HCT116 (cell line): ENCODE results near the gene BFSP1. TPM values are rescaled to one million over a fixed set of nuclear protein-coding genes. Genes with fewer than 3 reads are reported as not detected.
A peak's percentile ranks its signal among the peaks of the same experiment; 100 is the strongest.

ENCODE experiments used
- ATAC-seq: fragments of 200-7000 bp; cut with Tn5 transposase; 2 replicates; pipeline ENCODE4 v1.9.1; 2020; ENCODE audit warnings: mild to moderate bottlenecking, moderate library complexity
- BruUV-seq: library from RNA; stranded (reverse); fragments of 400-500 nt; replicated peaks from 2 replicates; lab custom pipeline; 2021; lab: Mats Ljungman, UMichigan
- CTCF ChIA-PET: fragments of 300-600 bp; sonication (Branson Sonifier 250); formaldehyde crosslinking; loops from one replicate; lab custom pipeline; 2021; ENCODE audit warnings: antibody characterized with exemption; lab: Charles Lee
- POLR2A ChIA-PET: fragments of 300-600, 350-600 bp; sonication (Branson Sonifier 250); formaldehyde crosslinking; loops from one replicate; lab custom pipeline; 2021; ENCODE audit warnings: antibody characterized with exemption; lab: Charles Lee
- RAD21 ChIA-PET, 2 experiments: fragments of 300-600 bp; sonication (Branson Sonifier 250); formaldehyde crosslinking; loops; one replicate each; lab custom pipeline; 2023; ENCODE audit warnings: low total read pairs in 2 of 2; ENCODE audit not compliant: uncharacterized antibody in 2 of 2, unreplicated experiment in 2 of 2, low non-redundant PET in 1 of 2; lab: Charles Lee
- DNase-seq: peaks from one replicate; pipeline ENCODE4 v3.0.0-alpha.2; 2010; ENCODE audit warnings: low read depth, low spot score
- H2AFZ ChIP-seq: fragments of 200-600 bp; shearing (Covaris generic), sonication (generic); 2 replicates; pipeline ENCODE4 v1.6.1; 2017; ENCODE audit warnings: low read depth, mixed run types, mixed read lengths, antibody characterized with exemption, low read length; ENCODE audit not compliant: poor library complexity, severe bottlenecking
- H3K27ac ChIP-seq: 2 replicates; pipeline ENCODE4 v1.5.1; 2012; ENCODE audit warnings: low read depth, low read length
- H3K27me3 ChIP-seq: fragments of 200-600 bp; sonication (generic); 2 replicates; pipeline ENCODE4 v1.6.1; 2016; ENCODE audit warnings: mixed run types, low read length, mixed read lengths; ENCODE audit not compliant: insufficient read depth
- H3K36me3 ChIP-seq, 2 experiments: fragments of 200-500 bp in 1 of 2; fragments of 200-600 bp in 1 of 2; sonication (Bioruptor generic) in 1 of 2; sonication (generic) in 1 of 2; 2 replicates each; pipeline versions ENCODE4 v1.5.1 to v1.6.1; 2014 to 2016; ENCODE audit warnings: low read length in 2 of 2, inconsistent platforms in 1 of 2, mixed read lengths in 1 of 2, mixed run types in 1 of 2; ENCODE audit not compliant: insufficient read depth in 2 of 2, control insufficient read depth in 1 of 2
- H3K4me1 ChIP-seq, 2 experiments: fragments of 200-600 bp in 1 of 2; sonication (generic) in 1 of 2; 2 replicates each; pipeline versions ENCODE4 v1.5.1 to v1.6.1; 2012 to 2017; ENCODE audit warnings: low read length in 2 of 2, inconsistent platforms in 1 of 2, mild to moderate bottlenecking in 1 of 2, mixed read lengths in 1 of 2, mixed run types in 1 of 2, moderate library complexity in 1 of 2; ENCODE audit not compliant: insufficient read depth in 2 of 2, control insufficient read depth in 1 of 2
- H3K4me2 ChIP-seq: fragments of 200-600 bp; sonication (generic); 2 replicates; pipeline ENCODE4 v1.6.1; 2017; ENCODE audit warnings: mixed run types, low read length, mixed read lengths
- H3K4me3 ChIP-seq, 2 experiments: fragments of 200-600 bp in 1 of 2; sonication (generic) in 1 of 2; replicated peaks in 1 of 2; 2 replicates each; pipeline ENCODE4 v1.5.1; 2011 to 2016; ENCODE audit warnings: low read length in 2 of 2, control low read depth in 1 of 2, low read depth in 1 of 2, mild to moderate bottlenecking in 1 of 2, mixed read lengths in 1 of 2, mixed run types in 1 of 2
- H3K79me2 ChIP-seq: fragments of 200-600 bp; sonication (generic); 2 replicates; pipeline ENCODE4 v1.6.1; 2017; ENCODE audit warnings: mild to moderate bottlenecking, mixed run types, low read length, moderate library complexity, mixed read lengths; ENCODE audit not compliant: insufficient read depth
- H3K9ac ChIP-seq: fragments of 200-600 bp; sonication (generic); 2 replicates; pipeline ENCODE4 v1.6.1; 2016; ENCODE audit warnings: low read length, mixed read lengths
- H3K9me2 ChIP-seq: fragments of 200-600 bp; sonication (generic), shearing (Covaris generic); 2 replicates; pipeline ENCODE4 v1.6.1; 2017; ENCODE audit warnings: mixed run types, mild to moderate bottlenecking, moderate library complexity; ENCODE audit not compliant: insufficient read depth
- H3K9me3 ChIP-seq, 2 experiments: fragments of 200-500 bp in 1 of 2; fragments of 200-600 bp in 1 of 2; sonication (Bioruptor generic) in 1 of 2; sonication (generic) in 1 of 2; 2 replicates each; pipeline ENCODE4 v1.6.1; 2014 to 2017; ENCODE audit warnings: low read length in 2 of 2, mixed read lengths in 2 of 2, inconsistent platforms in 1 of 2, low read depth in 1 of 2, mild to moderate bottlenecking in 1 of 2, mixed run types in 1 of 2, moderate library complexity in 1 of 2; ENCODE audit not compliant: control insufficient read depth in 1 of 2, insufficient read depth in 1 of 2
- H4K20me1 ChIP-seq: fragments of 200-600 bp; sonication (generic), shearing (Covaris generic); 2 replicates; pipeline ENCODE4 v1.6.1; 2017; ENCODE audit warnings: mixed run types, mild to moderate bottlenecking, moderate library complexity; ENCODE audit not compliant: insufficient read depth
- CBX3 ChIP-seq: IDR thresholded peaks from 2 replicates; pipeline ENCODE4 v1.6.1; 2012; ENCODE audit warnings: low read depth
- CEBPB ChIP-seq: IDR thresholded peaks from 2 replicates; pipeline ENCODE4 v1.6.1; 2012; ENCODE audit warnings: low read depth
- EGR1 ChIP-seq: IDR thresholded peaks from 2 replicates; pipeline ENCODE4 v1.6.1; 2012; ENCODE audit warnings: low read depth
- ELF1 ChIP-seq: IDR thresholded peaks from 2 replicates; pipeline ENCODE4 v1.6.1; 2012; ENCODE audit warnings: low read depth, borderline replicate concordance
- EZH2 ChIP-seq: fragments of 200-600 bp; sonication (generic); IDR thresholded peaks from 2 replicates; pipeline ENCODE4 v1.6.1; 2017; ENCODE audit warnings: antibody characterized with exemption, mixed run types
- EZH2phosphoT487 ChIP-seq: fragments of 200-600 bp; IDR thresholded peaks from 2 replicates; pipeline ENCODE4 v1.6.1; 2018; ENCODE audit warnings: antibody characterized with exemption, borderline replicate concordance
- JUND ChIP-seq: IDR thresholded peaks from 2 replicates; pipeline ENCODE4 v1.6.1; 2012
- POLR2A ChIP-seq: IDR thresholded peaks from 2 replicates; pipeline ENCODE4 v1.7.0; 2011; ENCODE audit warnings: borderline replicate concordance; ENCODE audit not compliant: insufficient read depth, insufficient read length; ENCODE audit errors: extremely low read depth
- POLR2AphosphoS5 ChIP-seq: IDR thresholded peaks from 2 replicates; pipeline ENCODE4 v1.6.1; 2011; ENCODE audit warnings: mild to moderate bottlenecking, low read depth, low read length, moderate library complexity
- RAD21 ChIP-seq: IDR thresholded peaks from 2 replicates; pipeline ENCODE4 v1.6.1; 2012; ENCODE audit warnings: low read depth, mild to moderate bottlenecking
- SP1 ChIP-seq: IDR thresholded peaks from 2 replicates; pipeline ENCODE4 v1.6.1; 2012; ENCODE audit warnings: low read depth
- SRF ChIP-seq: IDR thresholded peaks from 2 replicates; pipeline ENCODE4 v1.6.1; 2012; ENCODE audit warnings: low read depth
- TCF7L2 ChIP-seq: IDR thresholded peaks from 2 replicates; pipeline ENCODE4 v1.7.0; 2011; ENCODE audit warnings: borderline replicate concordance, inconsistent platforms; ENCODE audit not compliant: insufficient read depth, insufficient read length; ENCODE audit errors: extremely low read depth
- ZBTB33 ChIP-seq: IDR thresholded peaks from 2 replicates; pipeline ENCODE4 v1.6.1; 2011; ENCODE audit warnings: mild to moderate bottlenecking, low read length, moderate library complexity; ENCODE audit not compliant: insufficient replicate concordance; ENCODE audit errors: extremely low read depth
- ZFX ChIP-seq: fragments of 450-650 bp; IDR thresholded peaks from 2 replicates; pipeline ENCODE4 v1.6.1; 2017
- ZNF274 ChIP-seq: fragments of 200-500 bp; sonication (Bioruptor generic); IDR thresholded peaks from 2 replicates; pipeline ENCODE4 v1.6.1; 2014; ENCODE audit warnings: mild to moderate bottlenecking, low read depth, low read length, inconsistent platforms
- intact Hi-C: fragments of 100-400 bp; cut with micrococcal nuclease; formaldehyde crosslinking; loops from 2 replicates; pipeline ENCODE4 v1.10.0; 2022
- total RNA-seq: library from RNA; stranded (reverse); gene quantifications from one replicate; pipeline ENCODE4 v1.2.1, GENCODE V29; 2021; ENCODE audit not compliant: unreplicated experiment
- TF ChIP-seq, protein P1 (sequence below), 3 experiments: fragments of 200-600 bp in 1 of 3; sonication (generic) in 1 of 3; IDR thresholded peaks in 2 of 3; conservative IDR thresholded peaks in 1 of 3; 2 replicates each; pipeline ENCODE4 v1.5.1; 2012 to 2017; ENCODE audit warnings: low read depth in 2 of 3, low read length in 2 of 3, antibody characterized with exemption in 1 of 3, borderline replicate concordance in 1 of 3, control low read depth in 1 of 3, mild to moderate bottlenecking in 1 of 3, mixed read lengths in 1 of 3, mixed run types in 1 of 3, moderate library complexity in 1 of 3; ENCODE audit not compliant: insufficient read depth in 1 of 3

BFSP1 gene
- total RNA-seq, 1 experiment from 2014 or later = 8.8 TPM

DNA sequence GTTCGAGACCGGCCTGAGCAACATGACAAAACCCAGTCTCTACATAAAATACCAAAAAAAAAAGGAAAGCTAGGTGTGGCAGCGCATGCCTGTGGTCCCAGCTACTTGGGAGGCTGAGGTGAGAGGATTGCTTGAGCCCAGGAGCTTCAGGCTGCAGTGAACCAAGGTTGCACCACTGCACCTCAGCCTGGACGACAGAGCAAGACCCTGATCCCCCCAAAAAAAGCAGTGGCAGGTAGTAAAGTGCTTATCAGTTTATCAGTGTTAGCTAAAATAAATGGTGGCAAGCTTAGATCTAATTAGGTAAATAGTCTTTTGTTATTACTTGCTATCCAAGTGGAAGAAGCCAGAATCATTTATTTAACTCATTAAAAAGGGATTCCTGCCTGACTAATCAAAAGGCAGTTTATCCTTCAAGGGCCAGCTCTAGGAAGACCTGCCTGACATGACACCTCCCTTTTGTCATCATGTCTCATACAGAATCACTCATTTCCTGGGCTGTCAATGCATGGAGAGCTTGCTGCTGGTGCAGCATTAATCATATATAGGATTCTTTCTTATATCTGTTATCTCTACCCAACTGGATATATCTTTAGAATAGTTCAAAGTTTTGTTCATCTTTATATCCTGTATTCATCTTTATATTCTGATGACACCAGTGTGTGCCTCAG, 48.3 kb upstream of the BFSP1 start:
- no peaks in the 10 kb centered on the region for H3K9me2 ChIP-seq
- no peak overlapping the region for H3K9ac ChIP-seq
- ChIA-PET RAD21 (no interaction called here), POLR2A (interaction anchor here (2.1 to 2.7 kb wide), 2 partner anchors 9 to 22 kb away, joined by 5 to 21 read pairs; partner anchors contain the start of gene DSTN), CTCF (interaction anchor here (0.8 kb wide), 1 partner anchor 9 kb away, joined by 3 read pairs; no protein-coding TSS in a partner anchor)
- no TSS peak for BruUV-seq
- H4K20me1 ChIP-seq = peaks cover 19% of the 10 kb centered on the region; the same call in 1 of the 2 replicates
- peaks cover 13 to 50% of the 10 kb centered on the region in 2 experiments; a peak in 3 of 4 replicates for H3K4me1 ChIP-seq
- DNase-seq (no peak), ATAC-seq (no peak; the same call in none of the 2 replicates)
- TF ChIP-seq ZFX (no peak), SP1 (no peak), ZNF274 (no peak), CEBPB (no peak), SRF (no peak)
- no peaks in the 10 kb centered on the region for H3K9me3 ChIP-seq
- H3K27me3 ChIP-seq = no peaks in the 10 kb centered on the region
- no peak overlapping the region for H3K27ac ChIP-seq
- peaks cover 100% of the 10 kb centered on the region for H3K79me2 ChIP-seq
- no peak overlapping the region for H3K4me3 ChIP-seq
- intact Hi-C loops = no loop called here
- 0 out of 4 replicates have a peak, but pooled peaks cover 0 to 2% of the 10 kb centered on the region in 2 experiments for H3K36me3 ChIP-seq
- H3K4me2 ChIP-seq = peak overlapping the region; percentile 33
- H2AFZ ChIP-seq = no peak overlapping the region

GRCh38 chr20:17576215-17576614, 45.0 kb upstream of the BFSP1 start:
- peaks cover 100% of the 10 kb centered on the region for H3K79me2 ChIP-seq
- BruUV-seq = no TSS peak
- intact Hi-C loops = no loop called here
- H3K4me1 ChIP-seq = peaks cover 26 to 47% of the 10 kb centered on the region in 2 experiments
- CTCF ChIA-PET = no interaction called here
- no peak overlapping the region for H3K9ac ChIP-seq
- no peaks in the 10 kb centered on the region for H3K9me3 ChIP-seq
- no peak overlapping the region for H3K4me2 ChIP-seq
- no peaks in the 10 kb centered on the region for H3K9me2 ChIP-seq
- ATAC-seq = no peak
- H3K27me3 ChIP-seq = no peaks in the 10 kb centered on the region
- H4K20me1 ChIP-seq = peaks cover 30% of the 10 kb centered on the region; the same call in 1 of the 2 replicates
- RAD21 ChIA-PET = no interaction called here
- H2AFZ ChIP-seq = no peak overlapping the region
- H3K36me3 ChIP-seq = peaks cover 0 to 6% of the 10 kb centered on the region in 2 experiments; a peak in 2 of 4 replicates
- no peak overlapping the region for H3K27ac ChIP-seq
- DNase-seq = no peak
- H3K4me3 ChIP-seq = no peak overlapping the region
- POLR2A ChIA-PET = interaction anchor here (1.8 kb wide), 1 partner anchor 18 kb away, joined by 9 read pairs; no protein-coding TSS in a partner anchor
- no peak for TF ChIP-seq SP1
- TF ChIP-seq ZNF274 = no peak
- no peak for TF ChIP-seq EZH2
- no peak for TF ChIP-seq RAD21
- no peak for TF ChIP-seq ZBTB33
- TF ChIP-seq JUND = no peak
- no peak for TF ChIP-seq ZFX
- TF ChIP-seq POLR2AphosphoS5 = no peak
- no peak for TF ChIP-seq CBX3
- TF ChIP-seq EGR1 = no peak
- TF ChIP-seq ELF1 = no peak
- TF ChIP-seq, protein P1, sequence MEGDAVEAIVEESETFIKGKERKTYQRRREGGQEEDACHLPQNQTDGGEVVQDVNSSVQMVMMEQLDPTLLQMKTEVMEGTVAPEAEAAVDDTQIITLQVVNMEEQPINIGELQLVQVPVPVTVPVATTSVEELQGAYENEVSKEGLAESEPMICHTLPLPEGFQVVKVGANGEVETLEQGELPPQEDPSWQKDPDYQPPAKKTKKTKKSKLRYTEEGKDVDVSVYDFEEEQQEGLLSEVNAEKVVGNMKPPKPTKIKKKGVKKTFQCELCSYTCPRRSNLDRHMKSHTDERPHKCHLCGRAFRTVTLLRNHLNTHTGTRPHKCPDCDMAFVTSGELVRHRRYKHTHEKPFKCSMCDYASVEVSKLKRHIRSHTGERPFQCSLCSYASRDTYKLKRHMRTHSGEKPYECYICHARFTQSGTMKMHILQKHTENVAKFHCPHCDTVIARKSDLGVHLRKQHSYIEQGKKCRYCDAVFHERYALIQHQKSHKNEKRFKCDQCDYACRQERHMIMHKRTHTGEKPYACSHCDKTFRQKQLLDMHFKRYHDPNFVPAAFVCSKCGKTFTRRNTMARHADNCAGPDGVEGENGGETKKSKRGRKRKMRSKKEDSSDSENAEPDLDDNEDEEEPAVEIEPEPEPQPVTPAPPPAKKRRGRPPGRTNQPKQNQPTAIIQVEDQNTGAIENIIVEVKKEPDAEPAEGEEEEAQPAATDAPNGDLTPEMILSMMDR (IDR thresholded peaks at IDR 0.05 in 2 of 3, conservative IDR thresholded peaks at IDR 0.05 in 1 of 3; ENCODE audit: borderline replicate concordance in 1 of 3, insufficient read depth in 1 of 3, low read depth in 2 of 3, low read length in 2 of 3) = no peak
- no peak for TF ChIP-seq EZH2phosphoT487
- TF ChIP-seq POLR2A = no peak
- TF ChIP-seq SRF = no peak
- no peak for TF ChIP-seq TCF7L2
